IPS-18c (cell line): ENCODE measurements around the gene EML6.

Experiments
- H3K4me3 ChIP-seq: 2 replicates; pipeline ENCODE4 v1.7.0; 2013; ENCODE audit warnings: low read depth, mild to moderate bottlenecking, low read length, moderate library complexity; ENCODE audit not compliant: insufficient read depth
- H3K9me3 ChIP-seq: one replicate; pipeline ENCODE4 v1.6.1; 2013; ENCODE audit warnings: mild to moderate bottlenecking, low read length, moderate library complexity; ENCODE audit not compliant: control insufficient read depth, insufficient read depth

Gene EML6

DNA sequence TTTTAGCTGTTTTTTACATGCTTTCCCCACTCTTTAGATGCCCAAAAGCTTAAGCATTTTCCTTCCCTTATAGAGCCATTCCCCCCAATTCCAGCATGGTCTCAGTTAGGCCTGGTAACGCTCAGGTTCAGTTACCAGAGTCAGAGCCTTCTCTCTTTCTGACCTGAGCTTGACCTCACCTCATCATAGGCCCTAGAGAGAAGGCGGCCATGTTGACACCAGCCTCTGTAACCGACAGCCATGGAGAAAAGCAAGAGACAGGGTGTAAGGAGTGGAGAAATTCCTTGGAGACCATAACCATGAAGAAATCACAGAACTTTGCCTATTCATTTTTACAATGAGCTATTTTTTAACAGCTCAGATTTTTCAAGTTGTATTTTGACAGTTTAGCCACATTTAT lies 227.3 kb downstream of the EML6 start:
- H3K9me3 ChIP-seq, result no peaks in the 10 kb centered on the region
- H3K4me3 ChIP-seq, result no peak overlapping the region

DNA sequence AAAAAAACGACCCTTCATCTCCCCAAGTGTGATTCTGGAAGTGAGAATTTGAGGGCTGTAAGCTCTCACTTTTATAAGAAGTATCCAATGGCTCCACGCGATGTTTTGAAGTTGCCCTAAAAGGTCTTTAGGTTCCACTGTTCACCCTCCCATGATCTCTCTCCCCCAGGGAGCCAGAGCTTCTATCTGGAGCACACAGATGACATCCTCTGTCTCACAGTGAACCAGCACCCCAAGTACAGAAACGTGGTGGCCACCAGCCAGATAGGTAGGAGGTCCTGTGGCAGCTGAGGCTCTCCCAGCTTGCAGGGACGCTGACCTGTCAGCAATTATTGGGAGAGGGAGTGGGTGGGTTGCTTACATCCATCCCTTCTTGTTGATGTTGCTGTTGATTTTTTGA lies 229.0 kb downstream of the EML6 start:
- no peaks in the 10 kb centered on the region for H3K9me3 ChIP-seq
- H3K4me3 ChIP-seq, result no peak overlapping the region

- no peaks in the 10 kb centered on the region for H3K9me3 ChIP-seq
- H3K4me3 ChIP-seq, result no peak overlapping the region
These were observed 229.6 kb downstream of the EML6 start for GRCh38 chr2:54952978-54953456.

DNA sequence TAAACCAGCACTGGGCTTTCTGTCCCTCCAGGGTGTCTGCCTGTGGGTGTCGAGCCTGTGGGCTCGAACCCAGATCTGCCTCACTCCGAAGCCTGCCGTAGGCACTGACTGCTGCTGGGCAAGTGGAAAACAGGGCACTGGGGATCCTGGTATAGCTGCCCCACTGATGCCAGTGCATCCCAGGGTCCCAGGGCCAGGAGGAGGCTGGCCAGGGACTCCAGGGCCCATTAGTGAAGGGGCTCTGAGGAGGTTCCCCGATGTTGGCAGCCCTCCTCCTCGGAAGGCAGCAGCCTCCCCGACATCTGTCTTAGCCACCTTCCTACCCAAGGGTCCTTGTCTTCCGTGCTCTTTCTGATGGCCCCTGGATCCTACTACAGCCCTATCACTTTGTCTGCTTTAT lies 230.7 kb downstream of the EML6 start:
- H3K4me3 ChIP-seq, result no peak overlapping the region
- H3K9me3 ChIP-seq, result no peaks in the 10 kb centered on the region

- H3K9me3 ChIP-seq, result no peaks in the 10 kb centered on the region
- H3K4me3 ChIP-seq, result no peak overlapping the region
These were observed 231.4 kb downstream of the EML6 start for GRCh38 chr2:54954705-54955357.

GRCh38 chr2:54955358-54956110 lies 232.1 kb downstream of the EML6 start:
- Histone ChIP-seq H3K9me3 (no peaks in the 10 kb centered on the region), H3K4me3 (no peak overlapping the region)

DNA sequence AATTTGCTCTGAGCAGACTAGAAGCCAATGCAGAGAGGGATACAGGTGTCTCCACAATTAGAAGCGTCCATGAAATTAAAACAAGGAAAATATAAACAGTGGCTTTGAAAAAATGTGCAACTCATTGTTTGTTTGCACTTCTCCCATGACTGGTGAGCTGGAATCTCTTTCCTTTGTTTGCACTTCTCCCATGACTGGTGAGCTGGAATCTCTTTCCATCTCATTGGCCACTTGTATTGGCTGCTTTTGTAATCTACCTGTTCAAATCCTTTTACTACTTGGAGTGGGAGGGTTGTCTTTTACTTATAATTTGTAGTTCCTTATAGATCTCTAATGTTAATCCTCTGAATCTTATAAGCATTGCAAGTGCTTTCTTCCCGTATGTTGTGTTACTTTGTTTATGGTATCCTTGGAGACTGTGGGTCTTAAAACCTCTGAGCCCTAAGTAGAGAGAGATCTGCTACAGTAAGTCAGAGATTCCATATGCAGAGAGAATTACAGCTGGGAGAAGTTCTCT lies 232.7 kb downstream of the EML6 start:
- H3K9me3 ChIP-seq, result no peaks in the 10 kb centered on the region
- no peak overlapping the region for H3K4me3 ChIP-seq

- no peak overlapping the region for H3K4me3 ChIP-seq
These were observed 234.0 kb downstream of the EML6 start for GRCh38 chr2:54957321-54957999.

DNA sequence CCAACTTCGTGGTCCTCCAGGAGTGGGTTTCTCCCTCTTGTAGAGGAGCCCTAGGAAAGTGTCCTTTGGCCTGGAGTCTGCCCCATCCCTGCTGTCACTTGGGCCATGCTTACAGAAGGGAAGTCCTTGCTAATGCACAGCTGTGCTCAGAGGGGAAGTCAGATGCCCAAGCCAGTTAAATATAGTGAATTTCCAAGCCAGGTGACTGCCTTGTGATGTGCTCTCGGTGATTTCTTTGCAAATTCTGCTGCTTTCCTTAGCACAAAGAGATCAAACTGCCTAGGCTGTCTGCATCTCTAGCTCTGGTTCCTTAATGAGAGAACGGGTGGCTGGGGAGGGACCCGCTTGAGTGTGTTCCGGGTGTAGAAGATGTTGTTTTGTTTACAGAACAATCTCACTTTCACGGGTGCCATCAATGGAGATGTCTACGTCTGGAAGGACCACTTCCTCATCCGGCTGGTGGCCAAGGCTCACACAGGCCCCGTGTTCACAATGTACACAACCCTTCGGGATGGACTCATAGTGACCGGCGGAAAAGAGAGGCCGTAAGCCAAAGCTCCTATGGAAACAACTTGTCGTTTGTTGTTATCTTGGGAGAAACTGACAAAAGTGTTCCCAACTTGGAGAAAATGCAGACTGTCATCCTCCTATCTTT lies 235.4 kb downstream of the EML6 start:
- Histone ChIP-seq H3K4me3 (no peak overlapping the region), H3K9me3 (no peaks in the 10 kb centered on the region)

More at GRCh38 chr2:54957321-54957999, 234.0 kb downstream of the EML6 start:
- H3K9me3 ChIP-seq, result no peaks in the 10 kb centered on the region

DNA sequence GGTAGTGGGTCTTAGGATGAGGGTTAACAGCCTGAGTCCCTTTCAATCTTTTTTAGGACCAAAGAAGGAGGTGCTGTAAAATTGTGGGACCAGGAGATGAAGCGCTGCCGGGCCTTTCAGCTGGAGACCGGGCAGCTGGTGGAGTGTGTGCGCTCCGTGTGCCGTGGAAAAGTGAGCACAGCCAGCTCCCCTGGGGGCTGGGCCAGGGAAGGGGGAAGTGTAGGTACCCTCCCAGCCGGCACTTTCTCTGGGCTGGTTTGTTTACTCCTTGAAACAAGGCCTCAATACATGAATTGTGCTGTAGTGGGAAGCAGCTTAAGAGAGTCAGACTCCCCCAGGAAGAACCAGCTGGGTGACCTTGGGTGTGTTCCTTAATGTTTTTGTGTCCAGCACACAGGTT lies 236.7 kb downstream of the EML6 start:
- H3K4me3 ChIP-seq, result no peak overlapping the region
- no peaks in the 10 kb centered on the region for H3K9me3 ChIP-seq

DNA sequence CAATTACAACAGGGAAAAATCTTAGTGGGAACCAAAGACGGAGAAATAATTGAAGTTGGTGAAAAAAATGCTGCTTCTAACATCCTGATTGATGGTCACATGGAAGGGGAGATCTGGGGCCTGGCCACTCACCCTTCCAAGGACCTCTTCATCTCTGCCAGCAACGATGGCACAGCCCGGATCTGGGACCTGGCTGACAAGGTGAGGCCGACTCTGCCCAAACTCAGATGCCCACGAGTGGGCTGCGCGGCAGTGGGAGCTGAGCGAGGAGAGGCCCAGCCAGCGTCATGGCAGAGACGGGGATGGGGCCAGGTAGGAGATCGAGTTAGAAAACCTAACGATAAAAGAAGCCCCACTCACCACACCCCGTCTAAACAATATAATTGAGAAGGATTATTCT lies 239.0 kb downstream of the EML6 start:
- no peaks in the 10 kb centered on the region for H3K9me3 ChIP-seq
- H3K4me3 ChIP-seq, result no peak overlapping the region

DNA sequence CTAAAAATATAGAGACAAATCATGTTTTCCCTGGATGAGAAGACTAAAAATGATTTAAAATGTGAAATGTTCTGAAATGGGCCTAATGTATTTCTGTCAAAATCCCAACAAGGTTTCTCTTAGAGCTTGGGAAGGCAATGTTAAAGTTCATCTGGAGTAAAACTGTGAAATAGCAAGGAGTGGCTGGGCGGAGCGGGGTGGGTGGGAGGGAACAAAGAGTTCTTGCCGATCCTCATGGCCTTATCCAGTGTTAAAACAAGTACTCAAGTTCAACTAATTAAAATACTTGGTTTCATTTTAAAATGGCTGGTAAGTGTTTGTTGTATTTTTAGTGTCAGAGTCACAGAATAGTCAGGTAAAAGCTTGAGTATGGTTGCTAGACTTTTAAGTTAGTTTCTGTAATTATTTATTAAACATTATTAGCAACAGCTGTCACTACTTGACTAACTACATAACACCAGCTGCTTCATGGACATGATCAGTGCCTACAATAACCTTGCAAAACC lies 239.5 kb downstream of the EML6 start:
- H3K9me3 ChIP-seq, result no peaks in the 10 kb centered on the region
- H3K4me3 ChIP-seq, result no peak overlapping the region

GRCh38 chr2:54963476-54963875 lies 240.0 kb downstream of the EML6 start:
- Histone ChIP-seq H3K9me3 (no peaks in the 10 kb centered on the region), H3K4me3 (no peak overlapping the region)

DNA sequence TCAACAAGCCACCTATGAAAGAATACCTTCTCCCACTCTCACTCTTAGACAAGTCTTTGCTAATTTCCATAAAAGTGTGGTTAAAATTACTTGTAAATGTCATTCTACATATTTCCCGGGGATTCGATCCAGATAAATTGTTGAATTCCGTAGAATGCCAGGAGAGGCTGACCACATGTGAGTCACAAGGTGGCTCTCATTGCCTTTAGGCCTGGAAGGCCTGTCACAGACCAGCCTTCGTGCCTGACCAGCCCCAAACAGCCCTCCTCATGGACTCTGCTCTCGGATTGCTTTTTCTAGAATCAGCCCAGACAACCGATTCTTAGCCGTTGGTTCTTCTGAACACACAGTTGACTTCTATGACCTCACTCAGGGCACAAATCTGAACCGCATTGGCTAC lies 240.8 kb downstream of the EML6 start:
- H3K4me3 ChIP-seq, result no peak overlapping the region
- H3K9me3 ChIP-seq, result no peaks in the 10 kb centered on the region

- no peak overlapping the region for H3K4me3 ChIP-seq
- no peaks in the 10 kb centered on the region for H3K9me3 ChIP-seq
These were observed 241.4 kb downstream of the EML6 start for GRCh38 chr2:54964816-54965215.

GRCh38 chr2:54965425-54965824 lies 242.0 kb downstream of the EML6 start:
- Histone ChIP-seq H3K9me3 (no peaks in the 10 kb centered on the region), H3K4me3 (no peak overlapping the region)

GRCh38 chr2:54966165-54966832 lies 242.8 kb downstream of the EML6 start:
- Histone ChIP-seq H3K4me3 (no peak overlapping the region), H3K9me3 (no peaks in the 10 kb centered on the region)
